Mesothelial cell of epicardium (in vitro differentiated cells): ENCODE measurements around the gene C6orf132. TPM values are rescaled to one million over a fixed set of nuclear protein-coding genes. Genes with fewer than 3 reads are reported as not detected.

Experiments
- DNase-seq, 2 experiments: peaks; one replicate each; pipeline ENCODE4 v3.0.0; 2021; ENCODE audit warnings: low spot score in 2 of 2; ENCODE audit not compliant: unreplicated experiment in 2 of 2
- H3K27ac Mint-ChIP-seq: 2 replicates; pipeline ENCODE4 v1.8.0; 2021; ENCODE audit warnings: mixed read lengths
- H3K27me3 Mint-ChIP-seq: 2 replicates; pipeline ENCODE4 v1.8.0; 2021; ENCODE audit warnings: low read depth, mixed read lengths
- H3K36me3 Mint-ChIP-seq: 2 replicates; pipeline ENCODE4 v1.8.0; 2021; ENCODE audit warnings: mixed read lengths
- H3K4me1 Mint-ChIP-seq: 2 replicates; pipeline ENCODE4 v1.8.0; 2021; ENCODE audit warnings: mixed read lengths
- H3K4me3 Mint-ChIP-seq: 2 replicates; pipeline ENCODE4 v1.8.0; 2021; ENCODE audit warnings: mild to moderate bottlenecking, moderate library complexity, mixed read lengths
- H3K9me3 Mint-ChIP-seq: 2 replicates; pipeline ENCODE4 v1.8.0; 2021; ENCODE audit warnings: mixed read lengths
- CTCF ChIP-seq: fragments of 200-600 bp; sonication (generic); IDR thresholded peaks from one replicate; pipeline ENCODE4 v1.5.0; 2021; ENCODE audit warnings: antibody characterized with exemption; ENCODE audit not compliant: unreplicated experiment
- total RNA-seq: library from RNA; stranded (reverse); gene quantifications from 3 replicates; pipeline ENCODE4 v1.2.1, GENCODE V29; 2021

Gene C6orf132
- total RNA-seq, 1 donor from 2014 or later: 22.4 TPM

GRCh38 chr6:42129360-42129676 is 13.1 kb downstream of the C6orf132 start:
- peaks cover 4% of the 10 kb centered on the region for H3K4me1 Mint-ChIP-seq

GRCh38 chr6:42128460-42129359 is 13.7 kb downstream of the C6orf132 start:
- Mint-ChIP-seq H3K27ac (no peak overlapping the region), H3K9me3 (no peaks in the 10 kb centered on the region), H3K4me1 (peaks cover 4% of the 10 kb centered on the region), H3K27me3 (no peaks in the 10 kb centered on the region), H3K36me3 (peaks cover 14% of the 10 kb centered on the region), H3K4me3 (no peak overlapping the region)
- no peak for TF ChIP-seq CTCF
- DNase-seq: no peak

More at GRCh38 chr6:42129360-42129676, 13.1 kb downstream of the C6orf132 start:
- Mint-ChIP-seq H3K36me3 (peaks cover 14% of the 10 kb centered on the region), H3K4me3 (no peak overlapping the region), H3K9me3 (no peaks in the 10 kb centered on the region), H3K27me3 (no peaks in the 10 kb centered on the region), H3K27ac (no peak overlapping the region)
- TF ChIP-seq CTCF: no peak
- no peak for DNase-seq

- no peak for TF ChIP-seq CTCF
- H3K9me3 Mint-ChIP-seq: no peaks in the 10 kb centered on the region
- no peaks in the 10 kb centered on the region for H3K27me3 Mint-ChIP-seq
- no peak overlapping the region for H3K27ac Mint-ChIP-seq
- no peak for DNase-seq
- peaks cover 4% of the 10 kb centered on the region for H3K4me1 Mint-ChIP-seq
- H3K4me3 Mint-ChIP-seq: no peak overlapping the region
- peaks cover 10% of the 10 kb centered on the region for H3K36me3 Mint-ChIP-seq
These were observed 16.8 kb downstream of the C6orf132 start for GRCh38 chr6:42125663-42126062.

- DNase-seq: no peak
- Mint-ChIP-seq H3K27ac (no peak overlapping the region), H3K4me3 (no peak overlapping the region), H3K36me3 (peaks cover 10% of the 10 kb centered on the region), H3K27me3 (no peaks in the 10 kb centered on the region), H3K9me3 (no peaks in the 10 kb centered on the region), H3K4me1 (peaks cover 4% of the 10 kb centered on the region)
- no peak for TF ChIP-seq CTCF
These were observed 17.2 kb downstream of the C6orf132 start for GRCh38 chr6:42125231-42125630.

GRCh38 chr6:42124223-42124836 is 18.1 kb downstream of the C6orf132 start:
- peaks cover 10% of the 10 kb centered on the region for H3K36me3 Mint-ChIP-seq
- H3K4me3 Mint-ChIP-seq: no peak overlapping the region
- no peak for TF ChIP-seq CTCF
- no peak for DNase-seq
- no peaks in the 10 kb centered on the region for H3K9me3 Mint-ChIP-seq
- no peaks in the 10 kb centered on the region for H3K27me3 Mint-ChIP-seq
- H3K27ac Mint-ChIP-seq: peak overlapping the region; percentile 69
- H3K4me1 Mint-ChIP-seq: peaks cover 4% of the 10 kb centered on the region
